H1 (cell line): ENCODE measurements around the gene HOXB5. TPM values are rescaled to one million over a fixed set of nuclear protein-coding genes. Genes with fewer than 3 reads are reported as not detected.

Experiments used
- CTCF ChIA-PET: fragments of 300-600 bp; sonication (Branson Sonifier 250); formaldehyde crosslinking; loops from one replicate; lab custom pipeline; 2021; ENCODE audit not compliant: partially characterized antibody; lab: Charles Lee
- POLR2A ChIA-PET: fragments of 300-600 bp; sonication (Branson Sonifier 250); formaldehyde crosslinking; loops from one replicate; lab custom pipeline; 2021; ENCODE audit warnings: inconsistent platforms; ENCODE audit not compliant: partially characterized antibody; lab: Charles Lee
- DNase-seq, 2 experiments: peaks; one replicate each; pipeline versions ENCODE4 v3.0.0 to v3.0.0-alpha.2; 2010 to 2022; ENCODE audit warnings: low spot score in 2 of 2, low read depth in 1 of 2, mixed read lengths in 1 of 2
- FAIRE-seq: peaks from 2 replicates; lab custom pipeline; 2011; peaks lifted over from hg19 to GRCh38; lab: Jason Lieb, UNC
- H2AFZ ChIP-seq: 2 replicates; pipeline ENCODE4 v1.8.1; 2012; ENCODE audit warnings: low read length, inconsistent platforms
- H2AK5ac ChIP-seq: 2 replicates; pipeline ENCODE4 v1.6.1; 2013; ENCODE audit warnings: low read depth, low read length
- H2BK120ac ChIP-seq: replicated peaks from 2 replicates; pipeline ENCODE3; 2013; ENCODE audit warnings: low read depth, low read length, inconsistent platforms
- H2BK12ac ChIP-seq: 2 replicates; pipeline ENCODE4 v1.6.1; 2013; ENCODE audit warnings: low read depth, low read length
- H2BK15ac ChIP-seq: 2 replicates; pipeline ENCODE4 v1.6.1; 2013; ENCODE audit warnings: low read length
- H2BK20ac ChIP-seq: 2 replicates; pipeline ENCODE4 v1.6.1; 2013; ENCODE audit warnings: low read length
- H2BK5ac ChIP-seq: 2 replicates; pipeline ENCODE4 v1.6.1; 2013; ENCODE audit warnings: low read depth, low read length
- H3K14ac ChIP-seq: 2 replicates; pipeline ENCODE4 v1.6.1; 2013; ENCODE audit warnings: inconsistent platforms; ENCODE audit not compliant: insufficient read length
- H3K18ac ChIP-seq: 2 replicates; pipeline ENCODE4 v1.6.1; 2013; ENCODE audit warnings: low read length; ENCODE audit errors: extremely low read depth
- H3K23ac ChIP-seq: 2 replicates; pipeline ENCODE4 v1.6.1; 2013; ENCODE audit warnings: inconsistent platforms; ENCODE audit not compliant: insufficient read length
- H3K23me2 ChIP-seq: 2 replicates; pipeline ENCODE4 v1.6.1; 2013; ENCODE audit warnings: low read depth, low read length
- H3K27ac ChIP-seq: 2 replicates; pipeline ENCODE4 v1.6.1; 2011; ENCODE audit warnings: low read depth, low read length, inconsistent platforms
- H3K27me3 ChIP-seq, 4 experiments: replicated peaks in 1 of 4; 1 replicate in 1 of 4; 2 replicates in 3 of 4; pipeline versions ENCODE4 v1.6.1 to v1.8.1; 2011 to 2013; ENCODE audit warnings: low read length in 3 of 4, mild to moderate bottlenecking in 3 of 4, inconsistent platforms in 2 of 4, mixed read lengths in 2 of 4, moderate library complexity in 1 of 4; ENCODE audit not compliant: control insufficient read depth in 3 of 4, insufficient read depth in 3 of 4; ENCODE audit errors: extremely low read depth in 1 of 4
- H3K36me3 ChIP-seq, 4 experiments: 2 replicates each; pipeline versions ENCODE4 v1.6.1 to v1.8.1; 2011 to 2013; ENCODE audit warnings: mild to moderate bottlenecking in 4 of 4, low read length in 3 of 4, moderate library complexity in 2 of 4, control low read depth in 1 of 4, inconsistent platforms in 1 of 4; ENCODE audit not compliant: insufficient read depth in 4 of 4, control insufficient read depth in 2 of 4
- H3K4ac ChIP-seq: replicated peaks from 2 replicates; pipeline ENCODE3; 2013; ENCODE audit warnings: low read length, low read depth, mixed read lengths, inconsistent platforms; ENCODE audit not compliant: insufficient read length
- H3K4me1 ChIP-seq, 4 experiments: replicated peaks in 1 of 4; 1 replicate in 1 of 4; 2 replicates in 3 of 4; pipeline versions ENCODE4 v1.6.1 to v1.8.1; 2011 to 2013; ENCODE audit warnings: low read length in 3 of 4, inconsistent platforms in 2 of 4, mixed read lengths in 1 of 4; ENCODE audit not compliant: insufficient read depth in 4 of 4, control insufficient read depth in 3 of 4
- H3K4me2 ChIP-seq, 2 experiments: 2 replicates each; pipeline versions ENCODE4 v1.6.1 to v1.8.1; 2011 to 2013; ENCODE audit warnings: low read depth in 2 of 2, low read length in 2 of 2, control low read depth in 1 of 2, inconsistent platforms in 1 of 2, mild to moderate bottlenecking in 1 of 2; ENCODE audit not compliant: insufficient read depth in 1 of 2
- H3K4me3 ChIP-seq, 4 experiments: fragments of 200-600, 300-600 bp in 1 of 4; sonication (generic), shearing (Covaris generic), sonication (Bioruptor Twin) in 1 of 4; 2 replicates each; pipeline versions ENCODE4 v1.5.1 to v1.8.1; 2011 to 2016; ENCODE audit warnings: low read length in 4 of 4, low read depth in 3 of 4, control low read depth in 2 of 4, inconsistent platforms in 2 of 4, mild to moderate bottlenecking in 2 of 4, mixed read lengths in 1 of 4, moderate library complexity in 1 of 4; ENCODE audit not compliant: insufficient read depth in 2 of 4; ENCODE audit errors: extremely low read depth in 1 of 4
- H3K56ac ChIP-seq: replicated peaks from 2 replicates; pipeline ENCODE3; 2013; ENCODE audit warnings: low read depth, mild to moderate bottlenecking, mixed read lengths, low read length, inconsistent platforms; ENCODE audit not compliant: insufficient read length
- H3K79me1 ChIP-seq: 2 replicates; pipeline ENCODE4 v1.6.1; 2013; ENCODE audit warnings: low read depth, low read length, control low read depth
- H3K79me2 ChIP-seq, 2 experiments: 2 replicates each; pipeline versions ENCODE4 v1.6.1 to v1.8.1; 2012 to 2013; ENCODE audit warnings: low read length in 2 of 2, mild to moderate bottlenecking in 2 of 2, inconsistent platforms in 1 of 2; ENCODE audit not compliant: insufficient read depth in 2 of 2, control insufficient read depth in 1 of 2
- H3K9ac ChIP-seq, 4 experiments: replicated peaks in 1 of 4; 1 replicate in 1 of 4; 2 replicates in 3 of 4; pipeline versions ENCODE4 v1.6.1 to v1.8.1; 2011 to 2013; ENCODE audit warnings: low read depth in 3 of 4, low read length in 3 of 4, control low read depth in 2 of 4, mild to moderate bottlenecking in 2 of 4, moderate library complexity in 2 of 4, inconsistent platforms in 1 of 4; ENCODE audit errors: extremely low read depth in 1 of 4
- H3K9me3 ChIP-seq, 2 experiments: 2 replicates each; pipeline versions ENCODE4 v1.6.1 to v1.8.1; 2012 to 2013; ENCODE audit warnings: mild to moderate bottlenecking in 2 of 2, moderate library complexity in 2 of 2, control low read depth in 1 of 2, inconsistent platforms in 1 of 2, low read depth in 1 of 2, low read length in 1 of 2, mixed read lengths in 1 of 2; ENCODE audit not compliant: insufficient read depth in 2 of 2
- H4K20me1 ChIP-seq, 2 experiments: replicated peaks in 1 of 2; 2 replicates each; pipeline versions ENCODE3 to v1.8.1; 2011 to 2013; ENCODE audit warnings: inconsistent platforms in 2 of 2, low read length in 2 of 2, mild to moderate bottlenecking in 1 of 2; ENCODE audit not compliant: insufficient read depth in 2 of 2, control insufficient read depth in 1 of 2
- H4K5ac ChIP-seq: 2 replicates; pipeline ENCODE4 v1.6.1; 2013; ENCODE audit warnings: low read length, low read depth, mixed read lengths, inconsistent platforms; ENCODE audit not compliant: insufficient read length
- H4K8ac ChIP-seq: 2 replicates; pipeline ENCODE4 v1.8.0; 2013; ENCODE audit warnings: mild to moderate bottlenecking, moderate library complexity, low read length, inconsistent platforms; ENCODE audit not compliant: insufficient read depth; ENCODE audit errors: extremely low read depth
- H4K91ac ChIP-seq: replicated peaks from 2 replicates; pipeline ENCODE3; 2013; ENCODE audit warnings: low read length, mixed read lengths, inconsistent platforms; ENCODE audit not compliant: insufficient read length
- BACH1 ChIP-seq: IDR thresholded peaks from 2 replicates; pipeline ENCODE4 v1.6.1; 2012; ENCODE audit warnings: low read length, improper control_type of control experiment
- POLR2A ChIP-seq, 2 experiments: IDR thresholded peaks; 1 replicate in 1 of 2; 2 replicates in 1 of 2; pipeline ENCODE4 v1.6.1; 2011; ENCODE audit warnings: low read depth in 2 of 2, low read length in 2 of 2, mild to moderate bottlenecking in 2 of 2; ENCODE audit errors: control extremely low read depth in 1 of 2
- RNF2 ChIP-seq: fragments of 200-900, 300-1000 bp; sonication (generic); IDR thresholded peaks from 2 replicates; pipeline ENCODE4 v1.7.1; 2016; ENCODE audit warnings: borderline replicate concordance, low read depth, mild to moderate bottlenecking, antibody characterized with exemption, low read length; ENCODE audit not compliant: poor library complexity, severe bottlenecking; ENCODE audit errors: missing control alignments
- SAP30 ChIP-seq: fragments of 300-600 bp; sonication (generic); IDR thresholded peaks from 2 replicates; pipeline ENCODE4 v1.7.1; 2012; ENCODE audit warnings: low read length, moderate library complexity, mild to moderate bottlenecking, inconsistent platforms; ENCODE audit not compliant: insufficient read depth, insufficient replicate concordance
- SIRT6 ChIP-seq: IDR thresholded peaks from one replicate; pipeline ENCODE4 v1.7.1; 2012; ENCODE audit warnings: low read length, inconsistent platforms
- USF2 ChIP-seq: IDR thresholded peaks from 2 replicates; pipeline ENCODE4 v1.6.1; 2011; ENCODE audit warnings: low read length, improper control_type of control experiment
- WGBS, 2 experiments: shearing (Covaris generic) in 1 of 2; methylation state at CpG; one replicate each; pipeline versions ENCODE4 v1.1.6 to v1.1.7; 2013 to 2015; ENCODE audit warnings: low lambda C conversion rate in 2 of 2, mixed read lengths in 2 of 2, inconsistent platforms in 1 of 2, low coverage in 1 of 2, missing lambda C conversion rate in 1 of 2; ENCODE audit not compliant: insufficient replicate concordance in 2 of 2, insufficient coverage in 1 of 2, insufficient read length in 1 of 2; ENCODE audit errors: extremely low coverage in 1 of 2, missing lambda C conversion rate in 1 of 2; 5-methylcytosine and 5-hydroxymethylcytosine counted together
- polyA plus RNA-seq, 7 experiments: library from polyadenylated mRNA; depleted of rRNA in 3 of 7; stranded (reverse) in 5 of 7; unstranded in 2 of 7; fragments of >200 nt in 5 of 7; fragments of 200-250 nt in 2 of 7; gene quantifications; 1 replicate in 5 of 7; 2 replicates in 1 of 7; 4 replicates in 1 of 7; pipeline versions ENCODE4 v1.2.1 to v1.2.3, GENCODE V29; 2011 to 2013; ENCODE audit warnings: missing spikeins in 2 of 7, mixed read lengths in 2 of 7
- total RNA-seq: library from RNA; stranded (reverse); fragmentation: NEBNext Ultra II Directional; extraction: Animal tissue kit (Norgen Biotek cat#: 25700); gene quantifications from 2 replicates; pipeline ENCODE4 v1.2.1, GENCODE V29; 2021
- TF ChIP-seq, protein P1 (sequence below): IDR thresholded peaks from 2 replicates; pipeline ENCODE4 v1.6.1; 2012; ENCODE audit warnings: low read length, inconsistent platforms

The HOXB5 gene
- total and polyA plus RNA-seq, 2 of the 8 experiments (the other 6 are each of a cell fraction or from before 2014, with no cell fraction given), result not detected

DNA sequence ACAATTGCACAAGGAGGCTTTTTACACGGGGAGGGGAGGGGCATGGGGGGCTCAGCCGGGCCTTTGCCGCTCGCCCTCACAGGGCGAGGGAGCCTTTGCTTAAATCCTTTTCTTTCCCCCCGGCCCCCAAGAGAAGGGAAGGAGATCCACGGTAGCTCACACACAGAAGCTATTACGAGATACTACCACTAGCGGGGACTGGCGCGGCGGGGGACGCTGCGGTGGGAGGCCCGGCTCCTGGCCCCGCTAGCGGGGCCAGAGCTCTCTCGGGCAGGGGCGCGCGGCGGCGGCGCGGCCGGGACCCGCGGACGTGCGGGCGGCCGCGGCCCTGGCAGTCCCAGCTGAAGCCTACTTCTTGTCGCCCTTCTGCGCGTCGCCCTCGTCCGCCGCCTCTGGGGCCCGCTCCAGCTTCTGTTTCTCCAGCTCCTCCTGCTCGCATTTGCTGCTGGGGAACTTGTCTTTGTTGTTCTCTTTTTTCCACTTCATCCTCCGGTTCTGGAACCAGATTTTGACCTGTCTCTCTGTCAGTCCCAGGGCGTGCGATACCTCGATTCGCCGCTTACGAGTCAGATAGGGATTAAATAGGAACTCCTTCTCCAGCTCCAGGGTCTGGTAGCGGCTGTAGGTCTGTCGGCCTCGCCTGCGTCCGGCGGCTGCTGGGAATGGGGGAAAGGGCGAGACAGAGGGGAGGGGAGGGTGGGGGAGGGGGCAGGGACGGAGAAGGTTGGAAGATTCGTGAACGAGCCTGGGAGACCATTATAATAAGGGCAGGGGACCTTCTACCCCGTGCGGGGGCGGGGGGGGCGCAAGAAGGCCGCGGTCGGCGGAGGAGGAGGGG, 19.5 kb upstream of the HOXB5 start:
- WGBS, 2 experiments, result 5% methylated on average over 28 of the region's 67 CpGs; no CpG with 5 or more reads in 1 of the 2 experiments
- no peak for TF ChIP-seq SIRT6
- TF ChIP-seq, protein P1, sequence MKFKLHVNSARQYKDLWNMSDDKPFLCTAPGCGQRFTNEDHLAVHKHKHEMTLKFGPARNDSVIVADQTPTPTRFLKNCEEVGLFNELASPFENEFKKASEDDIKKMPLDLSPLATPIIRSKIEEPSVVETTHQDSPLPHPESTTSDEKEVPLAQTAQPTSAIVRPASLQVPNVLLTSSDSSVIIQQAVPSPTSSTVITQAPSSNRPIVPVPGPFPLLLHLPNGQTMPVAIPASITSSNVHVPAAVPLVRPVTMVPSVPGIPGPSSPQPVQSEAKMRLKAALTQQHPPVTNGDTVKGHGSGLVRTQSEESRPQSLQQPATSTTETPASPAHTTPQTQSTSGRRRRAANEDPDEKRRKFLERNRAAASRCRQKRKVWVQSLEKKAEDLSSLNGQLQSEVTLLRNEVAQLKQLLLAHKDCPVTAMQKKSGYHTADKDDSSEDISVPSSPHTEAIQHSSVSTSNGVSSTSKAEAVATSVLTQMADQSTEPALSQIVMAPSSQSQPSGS, result no peak
- no peak for TF ChIP-seq USF2
- no peak for TF ChIP-seq SAP30
- TF ChIP-seq POLR2A (IDR thresholded peaks at IDR 0.05; ENCODE audit: control extremely low read depth in 1 of 2, low read depth in 2 of 2, low read length in 2 of 2), result no peak
- TF ChIP-seq BACH1, result 0 out of 2 replicates have a peak, but pooled peaks have one; percentile 8
- peak; percentile 77 for TF ChIP-seq RNF2

More for the DNA sequence above, 19.5 kb upstream of the HOXB5 start:
- Histone ChIP-seq H2BK5ac (no peak overlapping the region), H2BK15ac (no peak overlapping the region), H4K91ac (no peak overlapping the region), H3K9ac (no peak overlapping the region), H3K79me2 (no peaks in the 10 kb centered on the region), H3K23ac (no peak overlapping the region), H3K23me2 (0 out of 2 replicates have a peak, but pooled peaks cover 2% of the 10 kb centered on the region), H4K5ac (no peak overlapping the region), H3K4me2 (no peak overlapping the region; a peak in 1 of 4 replicates), H3K27ac (no peak overlapping the region), H3K4me3 (no peak overlapping the region; a peak in 1 of 8 replicates), H2AK5ac (0 out of 2 replicates have a peak overlapping the region, but pooled peaks have one; percentile 39), H4K8ac (no peak overlapping the region; the same call in 1 of the 2 replicates), H3K79me1 (no peaks in the 10 kb centered on the region), H3K4me1 (peaks cover 0 to 7% (median 4%) of the 10 kb centered on the region in 4 experiments; a peak in 5 of 7 replicates), H3K36me3 (peaks cover 0 to 18% (median 0%) of the 10 kb centered on the region in 4 experiments; a peak in 1 of 8 replicates), H2BK120ac (no peak overlapping the region), H3K9me3 (no peaks in the 10 kb centered on the region; a peak in 1 of 4 replicates), H3K4ac (no peak overlapping the region), H2AFZ (no peak overlapping the region), H2BK12ac (no peak overlapping the region), H2BK20ac (no peak overlapping the region), H3K27me3 (peaks cover 97 to 100% (median 100%) of the 10 kb centered on the region in 4 experiments), H3K14ac (no peak overlapping the region), H4K20me1 (peaks cover 20 to 39% of the 10 kb centered on the region in 2 experiments), H3K18ac (peak overlapping the region; percentile 24; the same call in 1 of the 2 replicates), H3K56ac (no peak overlapping the region)
- FAIRE-seq, result no peak
- ChIA-PET CTCF (interaction anchor here (0.6 to 2.0 kb wide), 12 partner anchors 9 to 610 kb away, joined by 3 to 6 read pairs (median 3); partner anchors contain the start of genes HOXB5 and HOXB9), POLR2A (interaction anchor here (1.7 to 2.0 kb wide), 2 partner anchors 12 to 49 kb away, joined by 3 to 4 read pairs; no protein-coding TSS in a partner anchor)
- no peak for DNase-seq
